Activated naive CD4-positive, alpha-beta T cell treated with anti-CD3 and anti-CD28 coated beads, Interleukin-2, amount 50 U/mL, for 72 hours (primary cell): ENCODE measurements around the gene RNU1-4. TPM values are rescaled to one million over a fixed set of nuclear protein-coding genes. Genes with fewer than 3 reads are reported as not detected.
"Not testable (repeated sequence)": the region's sequence is repeated elsewhere in the genome, so short reads cannot be mapped to it uniquely, and the experiment has no call there.

ENCODE experiments used
- ATAC-seq, 2 donors: fragments of 150-1000 bp; cut with Tn5 transposase; 2 replicates each; pipeline ENCODE4 v1.10.0; 2021; ENCODE audit warnings: mild to moderate bottlenecking in 2 of 2, moderate library complexity in 2 of 2
- DNase-seq, 2 donors: peaks; one replicate each; pipeline ENCODE4 v3.0.0; 2021 to 2022; ENCODE audit warnings: low spot score in 2 of 2
- H3K27ac Mint-ChIP-seq, 2 donors: one replicate each; pipeline ENCODE4 v1.8.0; 2022; ENCODE audit warnings: mild to moderate bottlenecking in 2 of 2, mixed read lengths in 2 of 2
- H3K36me3 Mint-ChIP-seq, 2 donors: one replicate each; pipeline ENCODE4 v1.8.0; 2022; ENCODE audit warnings: mixed read lengths in 2 of 2
- H3K9me3 Mint-ChIP-seq, 2 donors: one replicate each; pipeline ENCODE4 v1.8.0; 2022; ENCODE audit warnings: mixed read lengths in 2 of 2
- total RNA-seq, 2 donors: library from RNA; stranded (reverse); gene quantifications; one replicate each; pipeline ENCODE4 v1.2.3, GENCODE V29; 2022

The RNU1-4 gene
- total RNA-seq = 1,000 to 10,000 TPM; 1,082 to 1,722 TPM

GRCh38 chr1:16740047-16740964, at the start of gene RNU1-4:
Gene RNU1-4 (plus strand): TSS chr1:16740516.
- peak; percentile 100 for ATAC-seq
- H3K36me3 Mint-ChIP-seq, H3K9me3 Mint-ChIP-seq, H3K27ac Mint-ChIP-seq, DNase-seq: not testable (repeated sequence)

- DNase-seq = not testable (repeated sequence)
Measured at GRCh38 chr1:16690971-16691682, 49.2 kb upstream of the RNU1-4 start.

GRCh38 chr1:16692283-16692682, 48.0 kb upstream of the RNU1-4 start:
- DNase-seq, H3K9me3 Mint-ChIP-seq, H3K36me3 Mint-ChIP-seq, H3K27ac Mint-ChIP-seq, ATAC-seq: not testable (repeated sequence)

More at GRCh38 chr1:16690971-16691682, 49.2 kb upstream of the RNU1-4 start:
- H3K9me3 Mint-ChIP-seq, ATAC-seq, H3K27ac Mint-ChIP-seq, H3K36me3 Mint-ChIP-seq: not testable (repeated sequence)

- not testable (repeated sequence) for H3K9me3 Mint-ChIP-seq, H3K36me3 Mint-ChIP-seq, H3K27ac Mint-ChIP-seq, DNase-seq
- peak in 1 of 2 donors; percentile 29 for ATAC-seq
Measured at GRCh38 chr1:16692717-16693448, 47.4 kb upstream of the RNU1-4 start.

GRCh38 chr1:16693449-16694307, 46.6 kb upstream of the RNU1-4 start:
- not testable (repeated sequence) for H3K9me3 Mint-ChIP-seq, H3K27ac Mint-ChIP-seq, H3K36me3 Mint-ChIP-seq, DNase-seq
- ATAC-seq = peak in 1 of 2 donors; percentile 32

GRCh38 chr1:16694308-16694702, 46.0 kb upstream of the RNU1-4 start:
- not testable (repeated sequence) for H3K36me3 Mint-ChIP-seq, H3K27ac Mint-ChIP-seq, DNase-seq, ATAC-seq, H3K9me3 Mint-ChIP-seq

GRCh38 chr1:16696507-16697150, 43.7 kb upstream of the RNU1-4 start:
- not testable (repeated sequence) for H3K9me3 Mint-ChIP-seq, H3K36me3 Mint-ChIP-seq, DNase-seq, H3K27ac Mint-ChIP-seq, ATAC-seq

- not testable (repeated sequence) for ATAC-seq, H3K9me3 Mint-ChIP-seq, H3K36me3 Mint-ChIP-seq, H3K27ac Mint-ChIP-seq, DNase-seq
Measured at GRCh38 chr1:16697152-16697551, 43.2 kb upstream of the RNU1-4 start.

GRCh38 chr1:16699440-16699839, 40.9 kb upstream of the RNU1-4 start:
- H3K36me3 Mint-ChIP-seq, H3K9me3 Mint-ChIP-seq, DNase-seq, ATAC-seq, H3K27ac Mint-ChIP-seq: not testable (repeated sequence)

GRCh38 chr1:16700138-16700895, 40.0 kb upstream of the RNU1-4 start:
- not testable (repeated sequence) for H3K27ac Mint-ChIP-seq, DNase-seq, H3K9me3 Mint-ChIP-seq, H3K36me3 Mint-ChIP-seq
- peak in 1 of 2 donors; percentile 47 for ATAC-seq

GRCh38 chr1:16701189-16701588, 39.1 kb upstream of the RNU1-4 start:
- peak in 1 of 2 donors; percentile 37 for ATAC-seq
- not testable (repeated sequence) for H3K36me3 Mint-ChIP-seq

GRCh38 chr1:16702280-16702679, 38.0 kb upstream of the RNU1-4 start:
- not testable (repeated sequence) for H3K27ac Mint-ChIP-seq, H3K9me3 Mint-ChIP-seq, ATAC-seq, H3K36me3 Mint-ChIP-seq, DNase-seq

More at GRCh38 chr1:16701189-16701588, 39.1 kb upstream of the RNU1-4 start:
- H3K9me3 Mint-ChIP-seq, DNase-seq, H3K27ac Mint-ChIP-seq: not testable (repeated sequence)

GRCh38 chr1:16703141-16703540, 37.2 kb upstream of the RNU1-4 start:
- H3K27ac Mint-ChIP-seq, H3K36me3 Mint-ChIP-seq, H3K9me3 Mint-ChIP-seq, DNase-seq: not testable (repeated sequence)
- peak; percentile 49 to 57 for ATAC-seq

- not testable (repeated sequence) for ATAC-seq, H3K27ac Mint-ChIP-seq, H3K9me3 Mint-ChIP-seq, DNase-seq, H3K36me3 Mint-ChIP-seq
Measured at GRCh38 chr1:16703602-16704001, 36.7 kb upstream of the RNU1-4 start.

GRCh38 chr1:16704076-16704475, 36.2 kb upstream of the RNU1-4 start:
- not testable (repeated sequence) for H3K36me3 Mint-ChIP-seq, H3K9me3 Mint-ChIP-seq

More at GRCh38 chr1:16704076-16704475, 36.2 kb upstream of the RNU1-4 start:
- not testable (repeated sequence) for ATAC-seq, H3K27ac Mint-ChIP-seq, DNase-seq
